GM23338 (cell line): ENCODE data around the gene NAALADL2. TPM values are rescaled to one million over a fixed set of nuclear protein-coding genes. Genes with fewer than 3 reads are reported as not detected.

Experiments
- ATAC-seq: fragments of 200-7000 bp; cut with Tn5 transposase; 3 replicates; pipeline ENCODE4 v1.9.1; 2020
- DNase-seq: peaks from one replicate; pipeline ENCODE4 v3.0.0-alpha.2; 2015; ENCODE audit warnings: low spot score
- H2AFZ ChIP-seq: fragments of 200-600 bp; sonication (generic); 2 replicates; pipeline ENCODE4 v1.8.0; 2016; ENCODE audit warnings: antibody characterized with exemption, mild to moderate bottlenecking, moderate library complexity
- H3F3A ChIP-seq: fragments of 200-600 bp; sonication (generic); replicated peaks from 2 replicates; pipeline ENCODE4 v1.8.0; 2017; ENCODE audit warnings: antibody characterized with exemption, mixed run types, low read depth
- H3K27ac ChIP-seq: fragments of 200-600 bp; sonication (generic); 2 replicates; pipeline ENCODE4 v1.6.1; 2016; ENCODE audit warnings: low read depth
- H3K27me3 ChIP-seq: fragments of 200-600 bp; sonication (generic); 2 replicates; pipeline ENCODE4 v1.8.0; 2016; ENCODE audit warnings: mild to moderate bottlenecking, mixed run types, moderate library complexity; ENCODE audit not compliant: insufficient read depth
- H3K36me3 ChIP-seq: fragments of 200-600 bp; sonication (generic); 2 replicates; pipeline ENCODE4 v1.8.0; 2016; ENCODE audit warnings: mild to moderate bottlenecking; ENCODE audit not compliant: insufficient read depth
- H3K4me1 ChIP-seq: fragments of 200-600 bp; sonication (generic); 2 replicates; pipeline ENCODE4 v1.8.0; 2016; ENCODE audit warnings: mild to moderate bottlenecking, moderate library complexity; ENCODE audit not compliant: insufficient read depth
- H3K4me2 ChIP-seq: fragments of 200-600 bp; sonication (generic); 2 replicates; pipeline ENCODE4 v1.7.1; 2017; ENCODE audit warnings: mixed run types
- H3K4me3 ChIP-seq: fragments of 200-600 bp; sonication (generic); 2 replicates; pipeline ENCODE4 v1.6.1; 2016; ENCODE audit warnings: mixed run types
- H3K79me2 ChIP-seq: fragments of 200-600 bp; sonication (generic); replicated peaks from 2 replicates; pipeline ENCODE4 v1.8.0; 2017; ENCODE audit warnings: mild to moderate bottlenecking; ENCODE audit not compliant: insufficient read depth
- H3K9me2 ChIP-seq: fragments of 200-600 bp; sonication (generic); 2 replicates; pipeline ENCODE4 v1.8.0; 2017; ENCODE audit not compliant: insufficient read depth
- H4K20me1 ChIP-seq: fragments of 200-600 bp; sonication (generic); replicated peaks from 2 replicates; pipeline ENCODE4 v1.8.0; 2017; ENCODE audit warnings: mild to moderate bottlenecking; ENCODE audit not compliant: insufficient read depth
- H3K27ac Mint-ChIP-seq: 2 replicates; pipeline ENCODE4 v1.8.0; 2020; ENCODE audit warnings: inconsistent platforms, mild to moderate bottlenecking, moderate library complexity, mixed read lengths
- H3K27me3 Mint-ChIP-seq: 3 replicates; pipeline ENCODE4 v1.8.0; 2022; ENCODE audit warnings: low read depth, mild to moderate bottlenecking, moderate library complexity, mixed read lengths, inconsistent platforms; ENCODE audit not compliant: insufficient read depth, poor library complexity
- H3K36me3 Mint-ChIP-seq: 3 replicates; pipeline ENCODE4 v1.8.0; 2021; ENCODE audit warnings: low read depth, mild to moderate bottlenecking, inconsistent platforms, moderate library complexity, mixed read lengths
- H3K4me1 Mint-ChIP-seq: 3 replicates; pipeline ENCODE4 v1.8.0; 2020; ENCODE audit warnings: mild to moderate bottlenecking, inconsistent platforms, mixed read lengths
- H3K4me3 Mint-ChIP-seq: 3 replicates; pipeline ENCODE4 v1.8.0; 2021; ENCODE audit warnings: moderate library complexity, mild to moderate bottlenecking, inconsistent platforms, mixed read lengths
- H3K9me3 Mint-ChIP-seq: 3 replicates; pipeline ENCODE4 v1.8.0; 2020; ENCODE audit warnings: moderate library complexity, mild to moderate bottlenecking, inconsistent platforms, mixed read lengths
- CREB1 ChIP-seq: fragments of 250-450 bp; sonication (Bioruptor Pico); IDR thresholded peaks from 2 replicates; pipeline ENCODE4 v1.5.0; 2020; ENCODE audit warnings: low read depth, mild to moderate bottlenecking, moderate library complexity
- EZH2 ChIP-seq: fragments of 200-600 bp; sonication (generic); IDR thresholded peaks from one replicate; pipeline ENCODE4 v1.8.0; 2017; ENCODE audit warnings: antibody characterized with exemption, mild to moderate bottlenecking, low read depth; ENCODE audit not compliant: unreplicated experiment
- NANOG ChIP-seq: IDR thresholded peaks from 2 replicates; pipeline ENCODE4 v1.6.1; 2016; ENCODE audit warnings: antibody characterized with exemption, borderline replicate concordance
- POLR2AphosphoS5 ChIP-seq: IDR thresholded peaks from 2 replicates; pipeline ENCODE4 v1.6.1; 2016; ENCODE audit warnings: antibody characterized with exemption, low read depth
- STAT1 ChIP-seq: IDR thresholded peaks from one replicate; pipeline ENCODE4 v1.6.1; 2016; ENCODE audit warnings: antibody characterized with exemption; ENCODE audit not compliant: unreplicated experiment
- ZNF114 ChIP-seq: fragments of 250-450 bp; sonication (Bioruptor Pico); IDR thresholded peaks from 2 replicates; pipeline ENCODE4 v1.5.0; 2020; ENCODE audit warnings: mild to moderate bottlenecking, moderate library complexity
- polyA plus RNA-seq: library from polyadenylated mRNA; unstranded; fragments of >200 nt; fragmentation: Nextera tagmentation; extraction: Ambion mirVana; gene quantifications from 2 replicates; pipeline ENCODE4 v1.2.1, GENCODE V29; 2016
- total RNA-seq: library from RNA; depleted of rRNA; stranded (reverse); fragments of >200 nt; shearing (Covaris generic); gene quantifications from 2 replicates; pipeline ENCODE4 v1.2.3, GENCODE V29; 2014
- TF ChIP-seq, protein P1 (sequence below): fragments of 250-450 bp; sonication (Bioruptor Pico); IDR thresholded peaks from 2 replicates; pipeline ENCODE4 v1.5.0; 2020; ENCODE audit warnings: mild to moderate bottlenecking, moderate library complexity
- TF ChIP-seq, protein P2 (sequence below), 2 experiments: fragments of 200-600 bp in 1 of 2; sonication (generic) in 1 of 2; conservative IDR thresholded peaks; 2 replicates each; pipeline versions ENCODE4 v1.5.1 to v1.6.1; 2016 to 2017; ENCODE audit warnings: antibody characterized with exemption in 2 of 2, low read depth in 2 of 2, mild to moderate bottlenecking in 2 of 2, moderate library complexity in 1 of 2

NAALADL2 gene
- total and polyA plus RNA-seq, 2 experiments from 2014 or later, result 1.6 to 2.6 TPM

- no peaks in the 10 kb centered on the region for H3K27me3 ChIP-seq
- Mint-ChIP-seq H3K27ac (no peak overlapping the region), H3K27me3 (no peaks in the 10 kb centered on the region), H3K36me3 (no peaks in the 10 kb centered on the region), H3K4me1 (peaks cover 9% of the 10 kb centered on the region), H3K9me3 (no peaks in the 10 kb centered on the region), H3K4me3 (no peak overlapping the region)
- no peaks in the 10 kb centered on the region for H4K20me1 ChIP-seq
- no peak overlapping the region for H3K27ac ChIP-seq
- H3K36me3 ChIP-seq, result no peaks in the 10 kb centered on the region
- TF ChIP-seq, protein P1, sequence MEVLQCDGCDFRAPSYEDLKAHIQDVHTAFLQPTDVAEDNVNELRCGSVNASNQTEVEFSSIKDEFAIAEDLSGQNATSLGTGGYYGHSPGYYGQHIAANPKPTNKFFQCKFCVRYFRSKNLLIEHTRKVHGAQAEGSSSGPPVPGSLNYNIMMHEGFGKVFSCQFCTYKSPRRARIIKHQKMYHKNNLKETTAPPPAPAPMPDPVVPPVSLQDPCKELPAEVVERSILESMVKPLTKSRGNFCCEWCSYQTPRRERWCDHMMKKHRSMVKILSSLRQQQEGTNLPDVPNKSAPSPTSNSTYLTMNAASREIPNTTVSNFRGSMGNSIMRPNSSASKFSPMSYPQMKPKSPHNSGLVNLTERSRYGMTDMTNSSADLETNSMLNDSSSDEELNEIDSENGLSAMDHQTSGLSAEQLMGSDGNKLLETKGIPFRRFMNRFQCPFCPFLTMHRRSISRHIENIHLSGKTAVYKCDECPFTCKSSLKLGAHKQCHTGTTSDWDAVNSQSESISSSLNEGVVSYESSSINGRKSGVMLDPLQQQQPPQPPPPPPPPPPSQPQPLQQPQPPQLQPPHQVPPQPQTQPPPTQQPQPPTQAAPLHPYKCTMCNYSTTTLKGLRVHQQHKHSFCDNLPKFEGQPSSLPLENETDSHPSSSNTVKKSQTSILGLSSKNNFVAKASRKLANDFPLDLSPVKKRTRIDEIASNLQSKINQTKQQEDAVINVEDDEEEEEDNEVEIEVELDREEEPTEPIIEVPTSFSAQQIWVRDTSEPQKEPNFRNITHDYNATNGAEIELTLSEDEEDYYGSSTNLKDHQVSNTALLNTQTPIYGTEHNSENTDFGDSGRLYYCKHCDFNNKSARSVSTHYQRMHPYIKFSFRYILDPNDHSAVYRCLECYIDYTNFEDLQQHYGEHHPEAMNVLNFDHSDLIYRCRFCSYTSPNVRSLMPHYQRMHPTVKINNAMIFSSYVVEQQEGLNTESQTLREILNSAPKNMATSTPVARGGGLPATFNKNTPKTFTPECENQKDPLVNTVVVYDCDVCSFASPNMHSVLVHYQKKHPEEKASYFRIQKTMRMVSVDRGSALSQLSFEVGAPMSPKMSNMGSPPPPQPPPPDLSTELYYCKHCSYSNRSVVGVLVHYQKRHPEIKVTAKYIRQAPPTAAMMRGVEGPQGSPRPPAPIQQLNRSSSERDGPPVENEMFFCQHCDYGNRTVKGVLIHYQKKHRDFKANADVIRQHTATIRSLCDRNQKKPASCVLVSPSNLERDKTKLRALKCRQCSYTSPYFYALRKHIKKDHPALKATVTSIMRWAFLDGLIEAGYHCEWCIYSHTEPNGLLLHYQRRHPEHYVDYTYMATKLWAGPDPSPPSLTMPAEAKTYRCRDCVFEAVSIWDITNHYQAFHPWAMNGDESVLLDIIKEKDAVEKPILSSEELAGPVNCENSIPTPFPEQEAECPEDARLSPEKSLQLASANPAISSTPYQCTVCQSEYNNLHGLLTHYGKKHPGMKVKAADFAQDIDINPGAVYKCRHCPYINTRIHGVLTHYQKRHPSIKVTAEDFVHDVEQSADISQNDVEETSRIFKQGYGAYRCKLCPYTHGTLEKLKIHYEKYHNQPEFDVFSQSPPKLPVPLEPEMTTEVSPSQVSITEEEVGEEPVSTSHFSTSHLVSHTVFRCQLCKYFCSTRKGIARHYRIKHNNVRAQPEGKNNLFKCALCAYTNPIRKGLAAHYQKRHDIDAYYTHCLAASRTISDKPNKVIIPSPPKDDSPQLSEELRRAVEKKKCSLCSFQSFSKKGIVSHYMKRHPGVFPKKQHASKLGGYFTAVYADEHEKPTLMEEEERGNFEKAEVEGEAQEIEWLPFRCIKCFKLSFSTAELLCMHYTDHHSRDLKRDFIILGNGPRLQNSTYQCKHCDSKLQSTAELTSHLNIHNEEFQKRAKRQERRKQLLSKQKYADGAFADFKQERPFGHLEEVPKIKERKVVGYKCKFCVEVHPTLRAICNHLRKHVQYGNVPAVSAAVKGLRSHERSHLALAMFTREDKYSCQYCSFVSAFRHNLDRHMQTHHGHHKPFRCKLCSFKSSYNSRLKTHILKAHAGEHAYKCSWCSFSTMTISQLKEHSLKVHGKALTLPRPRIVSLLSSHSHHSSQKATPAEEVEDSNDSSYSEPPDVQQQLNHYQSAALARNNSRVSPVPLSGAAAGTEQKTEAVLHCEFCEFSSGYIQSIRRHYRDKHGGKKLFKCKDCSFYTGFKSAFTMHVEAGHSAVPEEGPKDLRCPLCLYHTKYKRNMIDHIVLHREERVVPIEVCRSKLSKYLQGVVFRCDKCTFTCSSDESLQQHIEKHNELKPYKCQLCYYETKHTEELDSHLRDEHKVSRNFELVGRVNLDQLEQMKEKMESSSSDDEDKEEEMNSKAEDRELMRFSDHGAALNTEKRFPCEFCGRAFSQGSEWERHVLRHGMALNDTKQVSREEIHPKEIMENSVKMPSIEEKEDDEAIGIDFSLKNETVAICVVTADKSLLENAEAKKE (CRISPR knock-in tag), result no peak
- TF ChIP-seq STAT1 (no peak), POLR2AphosphoS5 (no peak), ZNF114 (CRISPR knock-in tag) (no peak), EZH2 (no peak), NANOG (no peak), CREB1 (CRISPR knock-in tag) (no peak)
- TF ChIP-seq, protein P2, sequence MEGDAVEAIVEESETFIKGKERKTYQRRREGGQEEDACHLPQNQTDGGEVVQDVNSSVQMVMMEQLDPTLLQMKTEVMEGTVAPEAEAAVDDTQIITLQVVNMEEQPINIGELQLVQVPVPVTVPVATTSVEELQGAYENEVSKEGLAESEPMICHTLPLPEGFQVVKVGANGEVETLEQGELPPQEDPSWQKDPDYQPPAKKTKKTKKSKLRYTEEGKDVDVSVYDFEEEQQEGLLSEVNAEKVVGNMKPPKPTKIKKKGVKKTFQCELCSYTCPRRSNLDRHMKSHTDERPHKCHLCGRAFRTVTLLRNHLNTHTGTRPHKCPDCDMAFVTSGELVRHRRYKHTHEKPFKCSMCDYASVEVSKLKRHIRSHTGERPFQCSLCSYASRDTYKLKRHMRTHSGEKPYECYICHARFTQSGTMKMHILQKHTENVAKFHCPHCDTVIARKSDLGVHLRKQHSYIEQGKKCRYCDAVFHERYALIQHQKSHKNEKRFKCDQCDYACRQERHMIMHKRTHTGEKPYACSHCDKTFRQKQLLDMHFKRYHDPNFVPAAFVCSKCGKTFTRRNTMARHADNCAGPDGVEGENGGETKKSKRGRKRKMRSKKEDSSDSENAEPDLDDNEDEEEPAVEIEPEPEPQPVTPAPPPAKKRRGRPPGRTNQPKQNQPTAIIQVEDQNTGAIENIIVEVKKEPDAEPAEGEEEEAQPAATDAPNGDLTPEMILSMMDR (conservative IDR thresholded peaks at IDR 0.05; ENCODE audit: low read depth in 2 of 2), result no peak
- DNase-seq (no peak), ATAC-seq (no peak)
- peaks cover 14% of the 10 kb centered on the region for H3K4me1 ChIP-seq
- no peaks in the 10 kb centered on the region for H3F3A ChIP-seq
- H3K9me2 ChIP-seq, result no peaks in the 10 kb centered on the region
- no peak overlapping the region for H3K4me2 ChIP-seq
- no peak overlapping the region for H2AFZ ChIP-seq
- no peaks in the 10 kb centered on the region for H3K79me2 ChIP-seq
- no peak overlapping the region for H3K4me3 ChIP-seq
Measured at GRCh38 chr3:175336406-175337133, 477.4 kb downstream of the NAALADL2 start.
